Activated T-cell treated with anti-CD3 and anti-CD28 coated beads, Interleukin-2, amount 50 U/mL, for 72 hours (primary cell): ENCODE measurements around the gene CNIH1. TPM values are rescaled to one million over a fixed set of nuclear protein-coding genes. Genes with fewer than 3 reads are reported as not detected.

Experiments
- ATAC-seq, 2 donors: fragments of 150-1000 bp; cut with Tn5 transposase; replicated peaks in 1 of 2; 2 replicates each; pipeline ENCODE4 v1.10.0; 2021; ENCODE audit warnings: moderate library complexity in 2 of 2, mild to moderate bottlenecking in 1 of 2
- DNase-seq, 2 donors: peaks; one replicate each; pipeline ENCODE4 v3.0.0; 2021 to 2022; ENCODE audit warnings: mixed read lengths in 1 of 2
- H3K27ac Mint-ChIP-seq: one replicate; pipeline ENCODE4 v1.8.0; 2022; ENCODE audit warnings: mild to moderate bottlenecking, moderate library complexity, mixed read lengths
- H3K27me3 Mint-ChIP-seq: one replicate; pipeline ENCODE4 v1.8.0; 2022; ENCODE audit warnings: low read depth, mixed read lengths
- H3K36me3 Mint-ChIP-seq, 2 donors: one replicate each; pipeline ENCODE4 v1.8.0; 2022; ENCODE audit warnings: mixed read lengths in 2 of 2, mild to moderate bottlenecking in 1 of 2; ENCODE audit not compliant: insufficient read depth in 2 of 2
- H3K4me1 Mint-ChIP-seq: one replicate; pipeline ENCODE4 v1.8.0; 2022; ENCODE audit warnings: low read depth, mixed read lengths
- H3K4me3 Mint-ChIP-seq, 2 donors: one replicate each; pipeline ENCODE4 v1.8.0; 2022; ENCODE audit warnings: mild to moderate bottlenecking in 2 of 2, mixed read lengths in 2 of 2, moderate library complexity in 2 of 2
- H3K9me3 Mint-ChIP-seq, 2 donors: one replicate each; pipeline ENCODE4 v1.8.0; 2022; ENCODE audit warnings: mixed read lengths in 2 of 2
- total RNA-seq, 2 donors: library from RNA; stranded (reverse); gene quantifications; one replicate each; pipeline ENCODE4 v1.2.3, GENCODE V29; 2022

CNIH1 gene
- total RNA-seq, result 10 to 100 TPM; 86.7 to 92.2 TPM

DNA sequence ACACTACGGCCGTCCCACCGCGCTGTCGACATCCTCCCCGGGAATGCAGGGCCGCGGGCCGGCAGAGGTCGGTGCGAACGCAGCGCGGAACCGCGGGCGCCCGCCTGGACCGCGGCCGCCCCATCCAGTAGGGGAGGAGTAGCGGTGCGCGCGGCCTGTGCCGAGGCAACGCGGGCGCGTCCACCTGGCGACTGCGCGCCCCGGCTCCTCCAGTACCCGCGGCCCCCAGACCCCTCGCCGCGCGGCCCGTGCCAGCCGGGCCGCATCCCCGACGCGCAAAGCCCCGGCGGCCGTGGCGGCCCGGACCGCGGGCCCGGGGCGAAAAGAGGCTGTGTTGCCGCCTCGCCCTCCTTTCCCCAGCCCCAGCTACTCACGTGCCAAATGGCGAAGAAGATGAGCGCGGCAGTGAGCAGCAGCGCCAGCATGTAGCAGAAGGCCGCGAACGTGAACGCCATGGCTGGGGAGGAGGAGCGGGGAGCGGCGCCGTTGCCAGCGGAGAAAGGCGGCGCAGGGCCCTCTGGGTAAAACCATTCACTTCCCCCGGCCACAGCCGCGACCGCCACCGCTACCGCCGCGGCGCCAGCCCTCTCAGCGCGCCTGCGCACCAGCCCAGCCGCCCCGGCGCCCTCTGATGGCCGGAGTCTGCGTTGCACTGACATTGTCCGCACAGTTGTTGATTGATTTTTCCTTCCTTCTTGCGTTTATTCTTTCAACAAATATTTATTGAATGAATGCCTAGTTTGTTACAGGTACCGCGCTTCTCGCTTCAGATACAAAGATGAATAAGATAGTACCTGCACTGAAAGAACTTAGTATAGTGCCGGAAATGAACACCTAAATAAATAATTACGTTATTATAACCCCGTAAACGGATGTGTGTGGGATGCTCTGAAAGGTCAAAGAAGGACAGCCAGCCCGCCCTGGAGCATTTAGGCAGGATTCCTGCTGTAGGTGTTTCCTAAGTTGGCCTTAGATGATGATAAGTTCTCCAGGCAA, at the start of gene CNIH1:
Gene CNIH1 (minus strand): TSS at position 502 of the 996 bp plus-strand sequence. CDS start 47 bp downstream, at position 455.
- H3K9me3 Mint-ChIP-seq, result no peaks in the 10 kb centered on the region
- peaks cover 55% of the 10 kb centered on the region for H3K4me1 Mint-ChIP-seq

DNA sequence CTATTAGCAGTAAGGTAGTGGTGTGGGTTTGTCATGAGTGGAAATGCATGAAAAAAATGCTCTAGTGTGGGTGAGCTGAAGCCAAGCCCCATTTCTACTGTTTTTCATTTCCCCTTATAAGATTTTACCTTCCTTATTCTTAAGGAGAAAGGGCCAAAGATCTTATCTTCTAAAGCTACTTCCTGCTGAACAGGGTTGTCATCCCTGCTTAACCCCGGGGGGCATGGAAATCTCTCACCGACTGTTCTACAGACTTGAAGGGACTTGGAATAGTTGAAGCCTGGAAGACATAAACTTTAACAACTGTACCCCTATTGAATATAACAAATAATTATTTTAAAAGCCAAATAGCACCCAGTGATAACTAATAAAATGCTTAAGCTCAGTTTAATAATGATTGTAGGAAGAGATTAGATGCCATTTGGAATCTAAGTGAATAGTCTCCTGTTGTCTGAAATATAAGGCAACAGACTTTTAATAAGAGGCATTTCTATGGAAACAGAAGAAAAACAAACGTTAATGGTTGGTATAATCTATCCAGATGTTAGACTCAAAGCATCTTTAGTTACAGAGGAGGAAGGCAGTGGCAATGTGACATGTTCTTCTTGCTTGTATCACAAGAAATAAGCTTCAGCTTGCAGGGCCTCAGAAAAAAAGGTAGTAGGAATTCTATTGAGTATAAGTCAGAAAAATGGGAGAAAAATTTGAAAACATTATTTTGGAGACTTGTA, 49.4 kb upstream of the CNIH1 start:
- no peaks in the 10 kb centered on the region for H3K27me3 Mint-ChIP-seq
- no peak overlapping the region for H3K27ac Mint-ChIP-seq
- H3K9me3 Mint-ChIP-seq, result no peaks in the 10 kb centered on the region
- DNase-seq (no peak), ATAC-seq (no peak)
- no peak overlapping the region for H3K4me3 Mint-ChIP-seq
- H3K4me1 Mint-ChIP-seq, result peaks cover 39% of the 10 kb centered on the region
- peaks cover 1 to 6% of the 10 kb centered on the region in 2 donors for H3K36me3 Mint-ChIP-seq

More for the DNA sequence above, at the start of gene CNIH1:
- peaks cover 0 to 4% of the 10 kb centered on the region in 2 donors for H3K36me3 Mint-ChIP-seq
- peak within 1 kb of the TSS; percentile 100 for H3K27ac Mint-ChIP-seq
- peak; percentile 94 to 98 for DNase-seq
- peak within 1 kb of the TSS; percentile 84 to 100 for H3K4me3 Mint-ChIP-seq
- ATAC-seq, result peak; percentile 94 to 97
- peaks cover 13% of the 10 kb centered on the region for H3K27me3 Mint-ChIP-seq

DNA sequence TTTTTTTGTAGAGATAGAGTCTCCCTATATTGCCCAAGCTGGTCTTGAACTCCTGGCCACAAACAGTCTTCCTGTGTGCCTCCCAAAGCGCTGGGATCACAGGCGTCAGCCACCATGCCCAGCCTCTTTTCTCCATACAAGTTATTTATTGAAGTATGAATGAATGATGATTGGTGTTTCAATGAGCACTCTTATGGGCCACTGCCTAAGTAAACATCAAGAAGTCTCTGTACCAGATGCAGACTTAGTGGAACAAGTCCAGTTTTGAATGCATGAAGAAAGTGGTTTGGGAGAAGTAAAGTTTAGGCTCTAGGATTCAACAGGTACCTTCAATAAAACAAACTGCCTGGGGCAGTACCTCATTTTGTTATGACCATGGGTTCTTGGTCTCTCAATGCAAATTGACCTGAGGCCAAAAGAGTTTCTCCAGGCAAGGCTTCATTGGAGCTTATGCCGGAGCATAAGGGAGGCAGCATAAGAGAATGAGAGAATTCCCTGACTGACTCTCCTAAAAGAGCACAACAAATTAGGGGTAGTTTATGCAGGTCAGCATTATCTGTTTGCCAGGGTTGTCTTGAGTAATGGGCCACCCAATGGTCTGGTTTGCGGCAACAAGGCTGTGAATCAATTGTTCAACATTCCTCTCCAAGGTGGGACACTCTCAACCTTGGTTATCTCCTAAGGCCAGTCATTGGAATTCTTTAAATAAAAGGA, 48.7 kb upstream of the CNIH1 start:
- DNase-seq, result no peak
- Mint-ChIP-seq H3K4me1 (peaks cover 46% of the 10 kb centered on the region), H3K27me3 (no peaks in the 10 kb centered on the region), H3K9me3 (no peaks in the 10 kb centered on the region), H3K27ac (peak overlapping the region; percentile 92), H3K36me3 (peaks cover 1 to 6% of the 10 kb centered on the region in 2 donors), H3K4me3 (peak overlapping the region; percentile 83 to 87)
- no peak for ATAC-seq

DNA sequence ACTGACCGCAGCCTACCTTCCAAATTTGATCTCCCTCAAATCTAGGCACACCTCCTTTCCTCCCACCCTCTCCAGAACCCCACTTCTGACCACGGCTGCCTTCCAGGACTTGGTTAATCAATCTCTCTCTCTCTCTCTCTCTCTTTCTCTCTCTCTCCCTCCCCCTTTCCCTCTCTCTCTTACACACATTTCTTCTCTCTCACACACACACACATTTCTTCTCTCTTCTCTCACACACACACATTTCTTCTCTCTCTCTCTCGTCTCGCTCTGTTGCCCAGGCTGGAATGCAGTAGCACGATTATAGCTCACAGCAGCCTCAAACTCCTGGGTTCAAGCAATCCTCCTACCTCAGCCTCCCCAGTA, 48.1 kb upstream of the CNIH1 start:
- peak overlapping the region; percentile 83 to 87 for H3K4me3 Mint-ChIP-seq
- H3K27me3 Mint-ChIP-seq, result no peaks in the 10 kb centered on the region
- peak overlapping the region; percentile 92 for H3K27ac Mint-ChIP-seq
- H3K36me3 Mint-ChIP-seq, result peaks cover 1 to 6% of the 10 kb centered on the region in 2 donors
- peaks cover 52% of the 10 kb centered on the region for H3K4me1 Mint-ChIP-seq
- no peaks in the 10 kb centered on the region for H3K9me3 Mint-ChIP-seq
- DNase-seq, result no peak
- ATAC-seq, result no peak

DNA sequence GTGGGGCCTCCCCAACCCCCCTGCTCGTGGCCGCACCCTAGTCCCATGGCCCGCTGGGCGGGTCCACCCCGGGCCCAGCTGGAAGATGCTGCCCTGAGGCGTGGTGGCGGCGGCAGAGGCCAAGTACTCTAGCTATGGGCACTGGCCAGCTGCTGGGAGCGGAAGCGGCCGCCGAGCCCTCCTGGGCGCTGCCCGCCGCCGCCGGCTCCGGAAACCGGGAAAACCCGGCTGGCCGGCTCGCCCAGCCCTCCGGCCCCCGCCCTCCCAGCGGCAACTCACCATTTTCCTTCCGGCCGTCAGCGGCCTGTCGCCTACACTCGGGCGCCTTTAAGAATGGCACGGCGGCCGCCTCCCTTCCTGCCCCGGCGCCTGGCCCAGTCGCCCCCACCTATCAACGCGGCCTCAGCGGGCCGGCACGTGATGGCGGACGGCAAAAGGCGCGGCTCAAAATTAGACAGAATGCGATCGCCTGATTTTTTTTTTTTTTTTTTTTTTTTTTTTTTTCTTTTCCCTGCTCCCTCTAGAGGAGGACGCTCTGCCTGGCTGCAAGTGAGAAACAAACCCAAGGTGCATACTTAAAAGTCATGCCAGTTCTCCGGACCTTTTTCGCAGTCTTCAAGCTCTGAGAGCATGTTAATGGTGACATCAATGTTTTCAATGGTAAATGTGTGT, 47.6 kb upstream of the CNIH1 start, which contains the start of gene GMFB:
Gene GMFB (minus strand): TSS at position 335 of the 672 bp plus-strand sequence. CDS start 53 bp downstream, at position 282.
- ATAC-seq (peak; percentile 96 to 97), DNase-seq (peak; percentile 88 to 89)
- H3K4me3 Mint-ChIP-seq, result peak within 1 kb of the TSS; percentile 83 to 87
- peaks cover 57% of the 10 kb centered on the region for H3K4me1 Mint-ChIP-seq
- H3K9me3 Mint-ChIP-seq, result no peaks in the 10 kb centered on the region
- H3K27me3 Mint-ChIP-seq, result no peaks in the 10 kb centered on the region
- peaks cover 1 to 7% of the 10 kb centered on the region in 2 donors for H3K36me3 Mint-ChIP-seq
- H3K27ac Mint-ChIP-seq, result peak within 1 kb of the TSS; percentile 92

DNA sequence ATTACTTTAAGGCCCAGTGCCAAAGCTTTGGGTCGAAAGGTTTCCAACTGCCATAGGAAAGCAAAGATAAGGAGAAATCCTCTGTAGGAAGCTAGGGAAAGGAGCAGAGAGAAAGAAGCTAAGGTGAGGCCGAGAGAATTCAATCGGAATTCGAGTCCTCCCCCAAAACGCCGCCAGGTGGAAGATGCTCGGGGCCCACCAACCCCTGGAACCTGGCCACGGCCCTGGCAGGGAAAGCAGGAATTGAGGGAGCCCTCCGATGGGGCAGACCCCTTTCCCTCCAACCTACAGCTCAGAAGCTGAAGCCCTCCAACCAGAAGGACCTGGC, 47.1 kb upstream of the CNIH1 start:
- Mint-ChIP-seq H3K36me3 (peaks cover 1 to 7% of the 10 kb centered on the region in 2 donors), H3K27ac (peak overlapping the region; percentile 83), H3K4me1 (peaks cover 62% of the 10 kb centered on the region), H3K4me3 (peak overlapping the region; percentile 81 to 87), H3K27me3 (no peaks in the 10 kb centered on the region), H3K9me3 (no peaks in the 10 kb centered on the region)
- DNase-seq, result no peak
- peak in 1 of 2 donors; percentile 26 for ATAC-seq

DNA sequence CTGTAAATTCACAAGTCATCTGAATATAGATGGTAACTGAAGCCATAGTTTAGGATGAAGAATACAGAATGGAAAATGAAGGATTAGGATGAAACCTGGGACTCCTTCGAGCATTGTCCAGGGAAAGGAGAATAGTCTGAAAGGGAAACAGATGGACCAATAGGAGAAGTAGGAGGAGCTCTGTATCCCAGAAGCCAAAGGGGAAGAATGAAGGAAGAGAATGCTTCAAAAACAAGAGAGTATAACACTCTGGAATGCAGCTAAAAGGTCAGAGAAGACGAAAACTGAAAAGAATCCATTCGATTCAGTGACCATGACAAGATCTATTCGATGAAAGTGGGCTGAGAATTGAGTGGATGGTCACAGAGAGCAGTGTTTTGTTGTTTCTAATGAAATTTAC, 46.6 kb upstream of the CNIH1 start:
- H3K4me1 Mint-ChIP-seq, result peaks cover 67% of the 10 kb centered on the region
- no peaks in the 10 kb centered on the region for H3K27me3 Mint-ChIP-seq

DNA sequence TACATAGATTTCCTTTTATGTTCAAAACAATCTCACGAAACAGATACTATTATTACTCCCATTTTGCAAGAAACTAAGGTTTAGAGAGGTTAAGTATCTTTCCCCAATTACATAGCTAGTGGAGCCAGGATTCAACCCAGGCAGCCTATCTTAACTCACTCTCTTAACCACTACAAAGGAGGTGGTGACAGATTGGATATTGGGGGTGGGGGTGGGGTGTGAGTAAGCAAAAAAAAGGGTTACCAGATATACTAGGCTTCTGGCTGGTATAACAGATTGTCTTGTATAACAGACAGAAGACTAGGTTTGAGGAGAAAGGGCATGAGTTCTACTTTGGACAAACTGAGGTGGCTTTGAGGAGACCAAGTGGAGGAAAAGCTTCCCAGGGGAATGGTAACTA, 45.5 kb upstream of the CNIH1 start:
- DNase-seq, result no peak
- Mint-ChIP-seq H3K4me3 (peak overlapping the region; percentile 81 to 87), H3K27me3 (no peaks in the 10 kb centered on the region), H3K9me3 (no peaks in the 10 kb centered on the region), H3K27ac (peak overlapping the region; percentile 38), H3K36me3 (peaks cover 10 to 11% of the 10 kb centered on the region in 2 donors), H3K4me1 (peaks cover 73% of the 10 kb centered on the region)
- ATAC-seq, result no peak

More for the DNA sequence above, 46.6 kb upstream of the CNIH1 start:
- no peaks in the 10 kb centered on the region for H3K9me3 Mint-ChIP-seq
- peak overlapping the region; percentile 83 for H3K27ac Mint-ChIP-seq
- no peak for DNase-seq
- peak overlapping the region; percentile 81 to 87 for H3K4me3 Mint-ChIP-seq
- ATAC-seq, result no peak
- peaks cover 5 to 11% of the 10 kb centered on the region in 2 donors for H3K36me3 Mint-ChIP-seq

DNA sequence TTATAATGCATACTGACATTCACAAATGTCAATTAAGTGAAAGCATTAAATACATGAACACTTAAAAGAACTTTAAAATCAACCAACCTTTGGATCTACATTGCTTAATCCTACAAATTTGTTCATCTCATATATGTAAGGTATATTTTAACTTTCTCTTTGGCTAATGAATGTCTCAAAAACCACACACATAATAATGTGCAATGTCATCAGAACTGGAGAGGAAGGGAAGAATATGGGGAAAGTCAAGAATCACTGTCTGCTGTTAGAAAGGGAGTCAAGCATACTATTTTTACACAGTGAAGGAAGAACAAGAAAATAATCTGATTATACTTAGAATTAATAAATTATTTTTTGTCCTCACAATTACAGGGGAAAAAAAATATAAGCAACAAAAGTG, 42.7 kb upstream of the CNIH1 start:
- Mint-ChIP-seq H3K4me3 (peak overlapping the region in 1 of 2 donors; percentile 36), H3K9me3 (no peaks in the 10 kb centered on the region), H3K4me1 (peaks cover 58% of the 10 kb centered on the region), H3K27ac (peak overlapping the region; percentile 13), H3K36me3 (peaks cover 10 to 15% of the 10 kb centered on the region in 2 donors), H3K27me3 (no peaks in the 10 kb centered on the region)
- ATAC-seq (no peak), DNase-seq (no peak)

DNA sequence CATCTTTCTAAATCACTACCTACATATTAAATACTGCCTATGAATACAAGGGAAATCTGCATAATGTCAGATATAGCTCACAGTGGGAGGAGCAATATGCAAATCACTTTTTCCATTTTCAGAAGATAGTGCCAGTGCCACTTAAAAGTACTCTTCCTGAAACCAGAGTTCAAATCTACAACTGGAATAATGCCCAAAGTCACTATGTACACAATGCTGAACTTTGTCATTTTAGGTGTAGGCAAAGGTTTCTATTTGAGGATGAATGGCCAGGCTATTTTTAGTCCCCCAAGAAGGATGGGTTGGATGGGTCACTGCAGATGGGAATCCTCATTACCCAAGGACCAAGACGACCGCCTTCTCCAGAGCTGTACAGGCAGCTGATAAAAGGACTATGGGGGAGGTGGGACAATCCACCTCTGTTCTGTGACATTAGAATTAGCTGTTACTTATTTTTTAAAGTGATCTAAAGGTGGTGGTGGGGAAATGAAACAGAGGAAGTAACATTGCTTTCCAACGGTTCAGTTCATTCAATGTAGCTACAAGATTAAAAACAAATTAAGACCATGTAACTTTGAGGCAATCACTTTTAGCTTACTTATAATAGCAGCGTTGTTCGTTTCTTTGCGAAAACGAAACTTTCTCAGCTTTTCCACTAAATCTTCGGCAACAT, 42.0 kb upstream of the CNIH1 start:
- Mint-ChIP-seq H3K9me3 (no peaks in the 10 kb centered on the region), H3K27ac (peak overlapping the region; percentile 55), H3K27me3 (no peaks in the 10 kb centered on the region), H3K4me1 (peaks cover 58% of the 10 kb centered on the region), H3K4me3 (peak overlapping the region in 1 of 2 donors; percentile 36), H3K36me3 (peaks cover 11 to 16% of the 10 kb centered on the region in 2 donors)
- ATAC-seq, result peak in 1 of 2 donors; percentile 17
- no peak for DNase-seq

DNA sequence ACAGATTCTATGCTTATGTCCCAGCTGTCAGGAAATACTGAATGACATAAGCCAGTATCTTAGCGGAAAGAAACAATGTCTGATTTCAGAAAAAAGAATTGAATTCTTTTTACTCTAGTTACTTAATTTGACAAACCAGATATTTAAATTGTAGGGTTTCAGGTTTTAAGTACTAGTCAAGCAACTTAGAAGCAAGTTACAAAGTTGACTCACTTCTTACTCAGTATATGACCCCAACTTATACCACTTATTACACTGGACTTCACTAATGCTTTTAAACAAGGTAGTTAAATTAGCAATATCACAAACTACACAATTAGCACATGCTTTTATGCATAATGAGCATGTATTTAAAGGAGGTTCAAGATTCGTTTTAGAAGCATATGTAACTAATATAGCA, 40.5 kb upstream of the CNIH1 start:
- Mint-ChIP-seq H3K9me3 (no peaks in the 10 kb centered on the region), H3K27ac (no peak overlapping the region), H3K4me1 (peaks cover 51% of the 10 kb centered on the region), H3K4me3 (no peak overlapping the region), H3K27me3 (no peaks in the 10 kb centered on the region), H3K36me3 (peaks cover 7 to 18% of the 10 kb centered on the region in 2 donors)
- no peak for ATAC-seq
- DNase-seq, result no peak
